A172 (cell line): ENCODE data around the gene AGAP1. TPM values are rescaled to one million over a fixed set of nuclear protein-coding genes. Genes with fewer than 3 reads are reported as not detected.
"Not testable (repeated sequence)": the region's sequence is repeated elsewhere in the genome, so short reads cannot be mapped to it uniquely, and the experiment has no call there.

Experiments
- DNase-seq: peaks from one replicate; pipeline ENCODE4 v3.0.0-alpha.2; 2015; ENCODE audit warnings: low spot score
- total RNA-seq: library from RNA; depleted of rRNA; stranded (reverse); fragments of >200 nt; shearing (Covaris generic); gene quantifications from 2 replicates; pipeline ENCODE4 v1.2.3, GENCODE V29; 2014

Gene AGAP1
- total RNA-seq, 1 experiment from 2014 or later = 13.9 TPM

GRCh38 chr2:235591921-235592320 is 98.1 kb downstream of the AGAP1 start:
- no peak for DNase-seq

GRCh38 chr2:235592430-235592829 is 98.6 kb downstream of the AGAP1 start:
- DNase-seq = no peak

GRCh38 chr2:235592836-235593235 is 99.0 kb downstream of the AGAP1 start:
- DNase-seq = no peak

- DNase-seq = peak; percentile 72
Observed at GRCh38 chr2:235594041-235594440, 100.2 kb downstream of the AGAP1 start.

- DNase-seq = no peak
Observed at GRCh38 chr2:235594964-235595363, 101.1 kb downstream of the AGAP1 start.

GRCh38 chr2:235595422-235596010 is 101.7 kb downstream of the AGAP1 start:
- peak; percentile 65 for DNase-seq

- no peak for DNase-seq
Observed at GRCh38 chr2:235596272-235596671, 102.4 kb downstream of the AGAP1 start.

GRCh38 chr2:235597081-235597615 is 103.3 kb downstream of the AGAP1 start:
- DNase-seq = no peak

- no peak for DNase-seq
Observed at GRCh38 chr2:235598026-235598425, 104.2 kb downstream of the AGAP1 start.

- DNase-seq = no peak
Observed at GRCh38 chr2:235598532-235599531, 105.0 kb downstream of the AGAP1 start.

- DNase-seq = no peak
Observed at GRCh38 chr2:235599596-235600338, 105.9 kb downstream of the AGAP1 start.

GRCh38 chr2:235600406-235600805 is 106.6 kb downstream of the AGAP1 start:
- no peak for DNase-seq

- DNase-seq = no peak
Observed at GRCh38 chr2:235600926-235601325, 107.1 kb downstream of the AGAP1 start.

GRCh38 chr2:235601960-235602704 is 108.3 kb downstream of the AGAP1 start:
- DNase-seq = no peak

GRCh38 chr2:235602971-235603370 is 109.1 kb downstream of the AGAP1 start:
- not testable (repeated sequence) for DNase-seq

- no peak for DNase-seq
Observed at GRCh38 chr2:235603659-235604058, 109.8 kb downstream of the AGAP1 start.

- DNase-seq = peak; percentile 89
Observed at GRCh38 chr2:235605312-235606003, 111.6 kb downstream of the AGAP1 start.

- DNase-seq = peak; percentile 61
Observed at GRCh38 chr2:235606004-235606715, 112.3 kb downstream of the AGAP1 start.

- no peak for DNase-seq
Observed at GRCh38 chr2:235607546-235608199, 113.8 kb downstream of the AGAP1 start.
